GM23338 (cell line): Measurements from ENCODE around the gene SPINT2. TPM values are rescaled to one million over a fixed set of nuclear protein-coding genes. Genes with fewer than 3 reads are reported as not detected.
A peak's percentile ranks its signal among the peaks of the same experiment; 100 is the strongest.

ENCODE experiments used
- ATAC-seq: fragments of 200-7000 bp; cut with Tn5 transposase; 3 replicates; pipeline ENCODE4 v1.9.1; 2020
- DNase-seq: peaks from one replicate; pipeline ENCODE4 v3.0.0-alpha.2; 2015; ENCODE audit warnings: low spot score
- H2AFZ ChIP-seq: fragments of 200-600 bp; sonication (generic); 2 replicates; pipeline ENCODE4 v1.8.0; 2016; ENCODE audit warnings: antibody characterized with exemption, mild to moderate bottlenecking, moderate library complexity
- H3F3A ChIP-seq: fragments of 200-600 bp; sonication (generic); replicated peaks from 2 replicates; pipeline ENCODE4 v1.8.0; 2017; ENCODE audit warnings: antibody characterized with exemption, mixed run types, low read depth
- H3K27ac ChIP-seq: fragments of 200-600 bp; sonication (generic); 2 replicates; pipeline ENCODE4 v1.6.1; 2016; ENCODE audit warnings: low read depth
- H3K27me3 ChIP-seq: fragments of 200-600 bp; sonication (generic); 2 replicates; pipeline ENCODE4 v1.8.0; 2016; ENCODE audit warnings: mild to moderate bottlenecking, mixed run types, moderate library complexity; ENCODE audit not compliant: insufficient read depth
- H3K36me3 ChIP-seq: fragments of 200-600 bp; sonication (generic); 2 replicates; pipeline ENCODE4 v1.8.0; 2016; ENCODE audit warnings: mild to moderate bottlenecking; ENCODE audit not compliant: insufficient read depth
- H3K4me1 ChIP-seq: fragments of 200-600 bp; sonication (generic); 2 replicates; pipeline ENCODE4 v1.8.0; 2016; ENCODE audit warnings: mild to moderate bottlenecking, moderate library complexity; ENCODE audit not compliant: insufficient read depth
- H3K4me2 ChIP-seq: fragments of 200-600 bp; sonication (generic); 2 replicates; pipeline ENCODE4 v1.7.1; 2017; ENCODE audit warnings: mixed run types
- H3K4me3 ChIP-seq: fragments of 200-600 bp; sonication (generic); 2 replicates; pipeline ENCODE4 v1.6.1; 2016; ENCODE audit warnings: mixed run types
- H3K79me2 ChIP-seq: fragments of 200-600 bp; sonication (generic); replicated peaks from 2 replicates; pipeline ENCODE4 v1.8.0; 2017; ENCODE audit warnings: mild to moderate bottlenecking; ENCODE audit not compliant: insufficient read depth
- H3K9me2 ChIP-seq: fragments of 200-600 bp; sonication (generic); 2 replicates; pipeline ENCODE4 v1.8.0; 2017; ENCODE audit not compliant: insufficient read depth
- H4K20me1 ChIP-seq: fragments of 200-600 bp; sonication (generic); replicated peaks from 2 replicates; pipeline ENCODE4 v1.8.0; 2017; ENCODE audit warnings: mild to moderate bottlenecking; ENCODE audit not compliant: insufficient read depth
- H3K27ac Mint-ChIP-seq: 2 replicates; pipeline ENCODE4 v1.8.0; 2020; ENCODE audit warnings: inconsistent platforms, mild to moderate bottlenecking, moderate library complexity, mixed read lengths
- H3K27me3 Mint-ChIP-seq: 3 replicates; pipeline ENCODE4 v1.8.0; 2022; ENCODE audit warnings: low read depth, mild to moderate bottlenecking, moderate library complexity, mixed read lengths, inconsistent platforms; ENCODE audit not compliant: insufficient read depth, poor library complexity
- H3K36me3 Mint-ChIP-seq: 3 replicates; pipeline ENCODE4 v1.8.0; 2021; ENCODE audit warnings: low read depth, mild to moderate bottlenecking, inconsistent platforms, moderate library complexity, mixed read lengths
- H3K4me1 Mint-ChIP-seq: 3 replicates; pipeline ENCODE4 v1.8.0; 2020; ENCODE audit warnings: mild to moderate bottlenecking, inconsistent platforms, mixed read lengths
- H3K4me3 Mint-ChIP-seq: 3 replicates; pipeline ENCODE4 v1.8.0; 2021; ENCODE audit warnings: moderate library complexity, mild to moderate bottlenecking, inconsistent platforms, mixed read lengths
- H3K9me3 Mint-ChIP-seq: 3 replicates; pipeline ENCODE4 v1.8.0; 2020; ENCODE audit warnings: moderate library complexity, mild to moderate bottlenecking, inconsistent platforms, mixed read lengths
- CREB1 ChIP-seq: fragments of 250-450 bp; sonication (Bioruptor Pico); IDR thresholded peaks from 2 replicates; pipeline ENCODE4 v1.5.0; 2020; ENCODE audit warnings: low read depth, mild to moderate bottlenecking, moderate library complexity
- CTCF ChIP-seq, 2 experiments: fragments of 200-600 bp in 1 of 2; sonication (generic) in 1 of 2; conservative IDR thresholded peaks; 2 replicates each; pipeline versions ENCODE4 v1.5.1 to v1.6.1; 2016 to 2017; ENCODE audit warnings: antibody characterized with exemption in 2 of 2, low read depth in 2 of 2, mild to moderate bottlenecking in 2 of 2, moderate library complexity in 1 of 2
- ETS1 ChIP-seq: IDR thresholded peaks from 2 replicates; pipeline ENCODE4 v1.6.1; 2016; ENCODE audit warnings: antibody characterized with exemption
- EZH2 ChIP-seq: fragments of 200-600 bp; sonication (generic); IDR thresholded peaks from one replicate; pipeline ENCODE4 v1.8.0; 2017; ENCODE audit warnings: antibody characterized with exemption, mild to moderate bottlenecking, low read depth; ENCODE audit not compliant: unreplicated experiment
- EZH2phosphoT487 ChIP-seq: fragments of 200-600 bp; sonication (generic); IDR thresholded peaks from one replicate; pipeline ENCODE4 v1.8.1; 2018; ENCODE audit warnings: antibody characterized with exemption; ENCODE audit not compliant: unreplicated experiment
- JUNB ChIP-seq: IDR thresholded peaks from one replicate; pipeline ENCODE4 v1.6.1; 2016; ENCODE audit warnings: antibody characterized with exemption; ENCODE audit not compliant: unreplicated experiment
- NANOG ChIP-seq: IDR thresholded peaks from 2 replicates; pipeline ENCODE4 v1.6.1; 2016; ENCODE audit warnings: antibody characterized with exemption, borderline replicate concordance
- POLR2AphosphoS5 ChIP-seq: IDR thresholded peaks from 2 replicates; pipeline ENCODE4 v1.6.1; 2016; ENCODE audit warnings: antibody characterized with exemption, low read depth
- REST ChIP-seq: IDR thresholded peaks from one replicate; pipeline ENCODE4 v1.6.1; 2018; ENCODE audit warnings: antibody characterized with exemption; ENCODE audit not compliant: unreplicated experiment
- STAT1 ChIP-seq: IDR thresholded peaks from one replicate; pipeline ENCODE4 v1.6.1; 2016; ENCODE audit warnings: antibody characterized with exemption; ENCODE audit not compliant: unreplicated experiment
- ZNF114 ChIP-seq: fragments of 250-450 bp; sonication (Bioruptor Pico); IDR thresholded peaks from 2 replicates; pipeline ENCODE4 v1.5.0; 2020; ENCODE audit warnings: mild to moderate bottlenecking, moderate library complexity
- ZNF331 ChIP-seq: fragments of 250-450 bp; sonication (Bioruptor Pico); IDR thresholded peaks from 2 replicates; pipeline ENCODE4 v1.5.0; 2020; ENCODE audit warnings: low read depth, mild to moderate bottlenecking, moderate library complexity
- ZNF462 ChIP-seq: fragments of 250-450 bp; sonication (Bioruptor Pico); IDR thresholded peaks from 2 replicates; pipeline ENCODE4 v1.5.0; 2020; ENCODE audit warnings: mild to moderate bottlenecking, moderate library complexity
- polyA plus RNA-seq: library from polyadenylated mRNA; unstranded; fragments of >200 nt; fragmentation: Nextera tagmentation; extraction: Ambion mirVana; gene quantifications from 2 replicates; pipeline ENCODE4 v1.2.1, GENCODE V29; 2016
- total RNA-seq: library from RNA; depleted of rRNA; stranded (reverse); fragments of >200 nt; shearing (Covaris generic); gene quantifications from 2 replicates; pipeline ENCODE4 v1.2.3, GENCODE V29; 2014

SPINT2 gene
- total and polyA plus RNA-seq, 2 experiments from 2014 or later, result 319 to 468 TPM

- H3K4me3 ChIP-seq, result no peak overlapping the region
- no peak for TF ChIP-seq ETS1
- no peak for TF ChIP-seq ZNF331 (CRISPR knock-in tag)
- no peak for TF ChIP-seq ZNF462
- no peak for TF ChIP-seq CTCF (conservative IDR thresholded peaks at IDR 0.05; ENCODE audit: low read depth in 2 of 2)
- no peak for TF ChIP-seq STAT1
- TF ChIP-seq NANOG, result no peak
- no peak for TF ChIP-seq JUNB
- no peak for TF ChIP-seq ZNF114 (CRISPR knock-in tag)
- no peak for TF ChIP-seq POLR2AphosphoS5
- TF ChIP-seq EZH2, result no peak
- TF ChIP-seq EZH2phosphoT487, result no peak
- TF ChIP-seq CREB1 (CRISPR knock-in tag), result no peak
- TF ChIP-seq REST, result no peak
- H2AFZ ChIP-seq, result no peak overlapping the region
- no peak overlapping the region for H3K4me3 Mint-ChIP-seq
- H3K36me3 Mint-ChIP-seq, result peaks cover 38% of the 10 kb centered on the region
- peaks cover 11% of the 10 kb centered on the region for H3K27me3 Mint-ChIP-seq
- no peak overlapping the region for H3K27ac Mint-ChIP-seq
- H3K9me3 Mint-ChIP-seq, result peaks cover 6% of the 10 kb centered on the region; the same call in 1 of the 3 replicates
- no peaks in the 10 kb centered on the region for H3K79me2 ChIP-seq
- DNase-seq (no peak), ATAC-seq (no peak)
- H3K27ac ChIP-seq, result peak overlapping the region; percentile 78
- no peaks in the 10 kb centered on the region; the same call in 1 of the 2 replicates for H4K20me1 ChIP-seq
- 0 out of 2 replicates have a peak, but pooled peaks cover 15% of the 10 kb centered on the region for H3F3A ChIP-seq
- H3K4me1 Mint-ChIP-seq, result peaks cover 2% of the 10 kb centered on the region; the same call in 1 of the 3 replicates
- H3K4me1 ChIP-seq, result no peaks in the 10 kb centered on the region
- H3K4me2 ChIP-seq, result no peak overlapping the region
- H3K9me2 ChIP-seq, result no peaks in the 10 kb centered on the region
- peaks cover 9% of the 10 kb centered on the region for H3K36me3 ChIP-seq
- H3K27me3 ChIP-seq, result no peaks in the 10 kb centered on the region
Observed at GRCh38 chr19:38294090-38294489, 29.7 kb downstream of the SPINT2 start.
